GM21381 (cell line): ENCODE data around the gene UTP25.
"Not testable (repeated sequence)": the region's sequence is repeated elsewhere in the genome, so short reads cannot be mapped to it uniquely, and the experiment has no call there.

ENCODE experiments used
- ATAC-seq: cut with Tn5 transposase; IDR thresholded peaks from one replicate; pipeline ENCODE4 v1.9.1; 2021; ENCODE audit warnings: mild to moderate bottlenecking, moderate library complexity; ENCODE audit not compliant: unreplicated experiment

Gene UTP25

GRCh38 chr1:209870151-209870831, 42.5 kb downstream of the UTP25 start:
- ATAC-seq = no peak

- ATAC-seq = no peak
These were observed 43.2 kb downstream of the UTP25 start for GRCh38 chr1:209871006-209871405.

- ATAC-seq = no peak
These were observed 43.7 kb downstream of the UTP25 start for GRCh38 chr1:209871430-209871829.

GRCh38 chr1:209873067-209873799, 45.5 kb downstream of the UTP25 start:
- no peak for ATAC-seq

GRCh38 chr1:209875515-209875914, 47.7 kb downstream of the UTP25 start:
- ATAC-seq = no peak

GRCh38 chr1:209876078-209876800, 48.5 kb downstream of the UTP25 start:
- no peak for ATAC-seq

- ATAC-seq = no peak
These were observed 49.5 kb downstream of the UTP25 start for GRCh38 chr1:209877087-209877764.

- ATAC-seq = no peak
These were observed 51.2 kb downstream of the UTP25 start for GRCh38 chr1:209878964-209879363.

DNA sequence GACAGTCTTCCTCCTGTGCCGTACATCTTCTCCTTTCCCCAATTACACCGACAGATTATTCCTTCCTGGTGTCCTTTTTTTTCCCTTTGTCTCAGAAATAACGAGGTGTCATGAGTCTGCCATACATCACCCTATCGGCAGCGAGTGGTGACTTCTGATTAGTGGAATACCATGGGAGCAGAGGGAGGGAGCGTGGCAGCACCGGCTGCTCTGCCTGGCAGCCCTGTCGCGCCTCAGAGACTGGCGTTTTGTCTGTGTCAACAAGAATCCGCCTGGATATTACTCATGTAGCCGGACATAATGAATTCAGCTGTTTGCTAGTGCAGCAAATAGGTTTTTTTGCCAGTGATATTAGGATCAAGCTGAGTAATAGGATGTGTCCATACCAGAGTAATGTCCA, 51.8 kb downstream of the UTP25 start:
- ATAC-seq = no peak

- ATAC-seq = no peak
These were observed 52.3 kb downstream of the UTP25 start for GRCh38 chr1:209880031-209880430.

GRCh38 chr1:209881619-209882018, 53.8 kb downstream of the UTP25 start:
- ATAC-seq = no peak

DNA sequence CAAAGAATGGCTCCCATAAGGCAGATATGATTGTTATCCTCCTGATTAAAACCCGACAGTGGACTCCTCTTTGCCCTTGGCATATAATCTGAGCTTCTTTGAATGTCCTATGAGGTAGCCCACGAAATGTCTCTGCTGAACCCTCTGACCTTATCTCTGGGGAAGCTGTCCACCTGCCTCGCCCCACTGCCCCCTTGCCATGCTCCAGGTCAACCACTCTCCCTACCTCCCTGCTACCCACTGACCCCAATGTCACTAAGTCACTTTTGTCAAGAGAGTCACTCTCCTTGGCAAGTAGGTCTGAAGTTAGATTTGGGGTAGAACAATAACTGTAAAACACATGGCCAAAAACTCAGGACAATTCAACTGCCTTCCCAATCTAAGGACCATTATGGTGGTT, 54.5 kb downstream of the UTP25 start:
- ATAC-seq = no peak

- no peak for ATAC-seq
These were observed 55.2 kb downstream of the UTP25 start for GRCh38 chr1:209882942-209883340.

DNA sequence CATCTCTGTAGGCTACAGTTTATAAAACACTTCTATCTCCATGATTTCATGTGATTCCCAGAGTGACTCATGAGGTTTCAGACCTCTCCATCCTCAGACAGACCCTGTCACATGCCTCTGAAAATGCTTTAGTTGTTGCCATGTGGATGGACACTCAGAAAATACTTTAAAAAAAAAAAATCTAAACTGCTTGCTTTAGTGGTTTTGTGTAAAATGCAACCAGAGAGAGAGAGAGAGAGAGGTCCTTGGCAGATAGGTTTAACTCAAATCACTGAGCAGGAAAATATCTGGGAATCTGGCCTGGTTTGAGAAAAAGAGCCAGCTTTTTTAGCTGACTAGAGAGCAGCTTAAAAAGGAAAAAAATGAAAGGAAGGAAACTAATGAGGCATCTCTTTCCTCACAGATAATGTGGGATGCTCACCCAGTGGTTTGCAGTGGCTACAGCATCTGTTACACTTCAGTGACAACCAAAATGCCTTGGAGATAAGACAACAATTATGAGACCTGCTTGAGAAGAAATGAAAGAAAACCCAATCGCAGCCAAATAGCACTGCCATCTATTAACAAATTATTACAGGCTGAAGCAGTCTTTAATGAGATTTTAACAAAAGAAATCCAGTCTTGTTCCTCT, 55.7 kb downstream of the UTP25 start:
- ATAC-seq = no peak

DNA sequence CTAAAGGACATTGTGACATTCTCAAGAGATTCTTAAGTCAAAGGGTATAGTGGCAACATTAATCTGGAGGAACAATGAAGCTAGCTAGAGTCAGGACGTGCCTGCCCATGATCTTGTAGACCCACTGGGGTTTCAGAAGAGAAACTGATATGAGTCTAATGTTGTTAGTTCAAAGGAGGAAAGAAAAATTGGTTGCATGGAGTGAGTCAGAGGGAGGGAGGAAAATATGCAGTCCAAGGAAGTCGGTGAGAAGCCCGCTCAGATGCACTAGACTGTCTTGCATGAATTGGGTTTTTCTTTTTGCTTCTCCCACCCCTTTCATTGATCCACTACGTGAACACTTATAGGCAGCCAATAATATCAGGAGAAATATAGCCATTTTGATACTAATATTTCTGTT, 56.5 kb downstream of the UTP25 start:
- no peak for ATAC-seq

DNA sequence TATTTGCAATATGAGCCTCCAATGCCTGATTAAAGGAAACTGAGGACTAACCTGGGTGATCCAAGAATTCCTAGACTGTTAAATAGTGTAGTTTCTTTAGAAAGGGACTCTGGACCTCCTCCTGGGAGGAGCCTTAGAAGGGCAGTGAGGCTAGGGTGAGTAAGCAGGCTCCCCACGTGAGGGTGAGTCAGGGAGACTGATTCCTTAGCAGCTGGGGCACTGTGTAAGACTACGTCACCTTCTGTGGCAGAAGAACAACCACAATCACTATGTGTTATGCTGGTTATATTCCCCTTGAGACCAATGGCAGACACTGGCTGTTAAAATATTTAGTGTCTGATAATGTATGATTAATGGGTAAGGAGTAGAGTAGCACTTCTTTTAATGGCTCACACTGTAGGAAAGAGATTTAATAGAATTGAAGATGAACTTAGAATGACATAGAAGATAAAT, 56.9 kb downstream of the UTP25 start:
- peak; percentile 88 for ATAC-seq

- no peak for ATAC-seq
These were observed 57.8 kb downstream of the UTP25 start for GRCh38 chr1:209885403-209886218.

DNA sequence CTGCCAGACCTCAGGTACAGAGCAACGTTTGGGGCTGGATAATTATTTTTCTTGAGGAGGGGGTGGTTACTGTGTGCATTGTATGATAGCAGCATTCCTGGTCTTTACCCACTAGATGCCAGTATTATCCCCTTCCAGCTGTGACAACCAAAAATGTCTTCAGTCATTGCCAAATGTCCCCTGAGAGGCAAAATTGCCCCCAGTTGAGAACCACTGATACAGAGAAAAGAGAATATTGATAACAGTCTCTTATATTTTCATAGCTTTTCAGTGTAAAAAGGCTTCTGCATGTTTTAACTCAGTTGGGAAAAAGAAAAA, 58.4 kb downstream of the UTP25 start:
- ATAC-seq = no peak

DNA sequence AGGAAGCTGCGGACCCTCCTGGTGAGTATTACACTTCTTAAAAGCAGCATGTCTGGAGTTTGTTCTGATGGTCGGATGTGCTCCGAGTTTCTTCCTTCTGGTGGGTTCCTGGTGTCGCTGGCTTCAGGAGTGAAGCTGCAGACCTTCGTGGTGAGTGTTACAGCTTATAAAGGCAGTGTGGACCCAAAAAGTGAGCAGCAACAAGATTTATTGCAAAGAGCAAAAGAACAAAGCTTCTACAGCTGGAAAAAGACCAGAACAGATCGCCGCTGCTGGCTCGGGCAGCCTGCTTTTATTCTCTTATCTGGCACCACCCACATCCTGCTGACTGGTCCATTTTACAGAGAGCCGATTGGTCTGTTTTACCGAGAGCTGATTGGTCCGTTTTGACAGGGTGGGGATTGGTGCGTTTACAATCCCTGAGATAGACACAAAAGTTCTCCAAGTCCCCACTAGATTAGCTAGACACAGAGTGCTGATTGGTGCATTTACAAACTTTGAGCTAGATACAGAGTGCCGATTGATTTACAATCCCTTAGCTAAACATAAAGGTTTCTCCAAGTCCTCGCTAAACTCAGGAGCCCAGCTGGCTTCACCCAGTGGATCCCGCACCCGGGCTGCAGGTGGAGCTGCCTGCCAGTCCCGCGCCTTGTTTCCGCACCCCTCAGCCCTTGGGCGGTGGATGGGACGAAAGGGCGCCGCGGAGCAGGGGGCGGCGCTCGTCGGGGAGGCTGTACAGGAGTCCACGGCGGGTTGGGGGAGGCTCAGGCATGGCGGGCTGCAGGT, 60.7 kb downstream of the UTP25 start:
- ATAC-seq = not testable (repeated sequence)
